GM20431 (cell line): ENCODE results near the gene SFN.

Experiments
- in situ Hi-C: fragments of 300-500 bp; cut with MseI, MboI; formaldehyde crosslinking; loops from one replicate; pipeline ENCODE4 v1.15.0; 2020; ENCODE audit warnings: low sequenced_read_pairs; ENCODE audit not compliant: unreplicated experiment

SFN gene

DNA sequence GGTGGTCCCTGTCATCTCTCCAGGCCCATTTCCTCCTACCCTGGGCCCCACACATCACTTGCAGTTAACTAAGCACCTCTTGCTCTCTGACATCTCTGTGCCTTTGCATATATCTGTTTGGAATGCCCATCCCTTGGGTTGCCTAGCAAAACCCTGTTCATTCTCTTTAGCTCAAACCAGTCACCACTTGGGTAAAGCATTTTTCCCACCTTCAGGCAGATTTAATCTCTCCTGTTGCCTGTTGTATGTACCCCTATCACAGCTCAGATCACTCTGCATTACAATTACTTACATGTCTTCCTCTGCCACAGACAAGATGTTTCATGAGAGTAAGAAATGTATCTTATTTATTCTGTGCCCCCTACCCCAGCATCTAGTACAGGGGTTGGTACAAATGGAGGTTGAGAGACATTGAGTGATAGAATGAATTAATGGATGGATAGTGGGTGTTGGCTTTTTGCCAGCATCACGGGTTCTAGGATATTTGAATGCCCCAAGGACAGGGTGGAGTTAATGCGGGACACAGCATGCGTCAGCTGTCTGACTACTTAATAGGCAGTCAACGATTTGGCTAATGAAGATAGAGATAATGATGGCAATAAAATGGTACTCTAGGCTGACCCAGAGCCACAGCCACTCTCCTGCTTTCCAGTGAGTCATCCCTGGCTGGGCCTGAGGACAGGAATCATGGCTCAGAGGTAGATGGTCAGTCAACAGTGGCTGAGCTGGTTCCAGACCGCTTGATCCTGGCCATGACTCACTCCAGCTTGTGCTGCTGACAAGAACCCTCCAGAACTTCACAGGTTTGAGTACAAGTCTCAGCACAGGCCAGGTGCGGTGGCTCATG lies 44.3 kb downstream of the SFN start:
- in situ Hi-C loops, result no loop called here

DNA sequence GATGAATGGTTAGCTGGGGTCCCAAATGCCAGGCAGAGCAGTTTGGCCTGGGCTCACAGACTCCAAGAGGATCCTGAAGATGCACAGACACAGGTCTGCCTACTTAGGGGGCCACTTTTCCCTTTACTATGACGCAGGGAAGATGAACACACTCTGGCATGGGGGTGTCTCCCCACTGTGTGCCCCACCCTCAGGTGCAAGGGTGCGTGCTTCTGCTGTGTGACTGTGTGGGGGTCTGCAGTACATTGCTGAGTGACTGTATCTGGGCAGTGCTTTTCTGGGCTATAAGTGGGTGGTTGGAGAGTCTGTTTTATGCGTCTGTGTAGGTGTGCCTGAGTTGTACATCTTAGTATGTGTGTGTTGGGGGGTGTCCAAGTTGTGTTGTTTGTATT lies 47.0 kb downstream of the SFN start:
- in situ Hi-C loops, result no loop called here

DNA sequence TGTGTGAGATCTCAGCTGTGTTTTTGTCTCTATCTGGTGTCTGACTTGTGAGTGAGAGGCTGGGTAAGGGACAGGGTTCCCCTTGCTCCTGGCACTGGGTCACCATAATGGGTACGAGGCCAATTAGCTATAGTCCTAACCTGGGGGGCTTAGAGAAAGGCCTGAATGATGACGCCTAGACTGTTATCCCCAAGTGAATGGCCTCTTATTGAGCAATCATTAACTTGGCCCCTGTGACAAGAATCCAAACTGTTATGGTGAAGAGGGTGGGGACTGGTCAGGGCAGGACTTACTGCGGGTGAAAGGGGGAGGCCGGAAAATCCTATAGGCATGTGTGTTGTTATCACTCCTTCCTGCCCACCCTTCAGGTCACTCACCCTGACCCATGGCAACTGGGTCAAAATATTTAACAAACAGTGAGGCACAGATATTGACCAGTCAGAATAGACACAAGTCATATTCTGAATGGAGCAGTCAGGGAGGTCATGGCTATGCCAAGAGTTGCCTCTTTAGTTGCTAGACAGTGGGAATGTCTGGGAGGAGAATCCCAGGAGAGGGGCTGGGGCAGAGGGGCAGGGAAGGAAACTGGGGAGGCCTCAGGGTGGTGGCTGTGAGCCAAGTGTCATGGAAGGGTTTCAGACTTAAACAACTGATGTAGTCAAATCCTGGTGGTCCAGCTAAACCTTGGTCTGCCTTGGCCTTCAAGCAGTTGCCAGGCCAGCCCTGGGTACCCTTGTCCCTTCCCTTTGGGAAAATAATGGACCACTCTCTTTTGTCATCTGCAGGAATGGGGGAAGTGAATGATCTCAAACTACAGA lies 47.6 kb downstream of the SFN start:
- in situ Hi-C loops, result no loop called here

DNA sequence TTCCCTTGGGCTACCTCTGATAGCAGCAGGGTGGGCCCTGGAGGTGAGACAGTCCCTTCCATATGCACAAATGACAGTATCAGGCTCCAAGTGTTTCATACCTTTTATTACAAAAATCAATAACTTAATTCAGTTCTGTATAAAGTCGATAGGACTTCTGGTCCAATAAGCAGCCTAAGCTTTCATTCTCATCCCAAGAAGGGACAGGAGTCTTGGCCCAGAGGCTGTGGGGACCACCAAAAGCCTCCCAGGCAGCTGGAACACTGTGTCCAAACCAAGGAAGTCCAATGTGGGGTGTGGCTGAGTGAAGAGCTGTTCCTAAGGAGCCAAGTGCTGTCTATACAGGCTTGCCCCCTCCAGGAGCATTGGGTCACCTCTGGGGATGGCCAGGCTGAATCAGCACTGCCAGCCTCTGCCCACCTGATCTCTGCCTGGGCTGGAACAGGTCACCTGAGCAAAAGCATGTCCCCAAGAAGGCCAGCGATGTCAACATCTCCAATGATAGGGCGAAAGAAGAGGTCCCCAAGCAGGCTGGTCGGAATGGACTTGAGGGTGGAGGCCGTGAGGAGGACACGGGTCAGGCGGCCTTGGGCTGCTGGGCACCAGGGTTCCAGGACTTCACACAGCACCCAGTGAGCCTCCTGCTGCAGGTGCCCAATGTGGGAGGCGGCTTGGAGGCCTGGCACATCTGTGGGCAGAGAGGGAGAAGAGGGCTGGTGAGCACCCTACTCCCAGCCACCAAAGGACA lies 48.6 kb downstream of the SFN start:
- in situ Hi-C loops, result no loop called here

DNA sequence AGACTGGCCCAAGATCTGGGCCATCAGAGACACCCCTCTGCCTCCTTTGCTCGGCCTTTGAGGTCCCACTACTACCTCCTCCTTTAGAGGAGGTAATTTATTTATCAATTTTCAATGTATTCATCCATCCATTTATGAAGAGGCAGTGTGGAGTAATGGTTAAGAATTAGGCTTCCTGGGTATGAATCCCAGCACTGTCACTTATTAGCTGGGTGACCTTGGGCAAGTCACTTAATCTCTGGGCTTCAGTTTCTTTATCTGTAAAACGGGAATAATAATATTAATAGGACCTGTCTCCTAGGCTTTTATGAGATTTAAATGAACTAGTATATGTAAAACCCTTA lies 49.2 kb downstream of the SFN start:
- in situ Hi-C loops, result no loop called here

DNA sequence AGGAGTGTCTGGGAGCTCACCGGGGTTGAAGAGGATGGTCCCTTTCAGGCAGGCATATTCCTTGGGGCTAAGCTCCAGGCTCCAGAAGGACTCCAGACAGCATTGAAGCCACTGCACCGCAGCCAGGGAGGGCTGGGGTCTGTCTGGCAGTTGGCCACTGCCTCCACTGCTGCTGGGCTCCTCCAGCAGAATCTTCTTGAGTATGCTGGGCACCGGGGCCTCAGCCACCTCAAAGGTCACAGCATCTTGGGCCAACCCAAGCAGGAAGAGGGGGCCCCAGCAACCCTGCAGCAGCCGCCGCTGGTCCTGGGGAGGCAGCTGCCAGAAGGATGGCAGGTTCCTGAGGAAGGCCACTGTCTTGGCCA lies 50.4 kb downstream of the SFN start:
- in situ Hi-C loops, result no loop called here
